DND-41 (cell line): ENCODE data around the gene UFSP2.

Experiments used
- ATAC-seq: fragments of 200-7000 bp; cut with Tn5 transposase; 3 replicates; pipeline ENCODE4 v1.9.1; 2021; ENCODE audit warnings: low read depth; ENCODE audit not compliant: insufficient read depth
- DNase-seq: peaks from one replicate; pipeline ENCODE4 v3.0.0-alpha.2; 2020
- H2AFZ ChIP-seq: 2 replicates; pipeline ENCODE4 v1.6.0; 2012; ENCODE audit warnings: low read depth, low read length
- H3K27ac ChIP-seq: 2 replicates; pipeline ENCODE4 v1.5.1; 2012; ENCODE audit warnings: low read length, inconsistent platforms
- H3K27me3 ChIP-seq: fragments of 200-600 bp; sonication (generic); 2 replicates; pipeline ENCODE4 v1.6.0; 2012; ENCODE audit warnings: low read length, mild to moderate bottlenecking, inconsistent platforms; ENCODE audit not compliant: insufficient read depth, poor library complexity
- H3K36me3 ChIP-seq: 2 replicates; pipeline ENCODE4 v1.5.1; 2012; ENCODE audit warnings: low read length, inconsistent platforms; ENCODE audit not compliant: insufficient read depth
- H3K4me1 ChIP-seq: 2 replicates; pipeline ENCODE4 v1.5.1; 2012; ENCODE audit warnings: mild to moderate bottlenecking, low read length; ENCODE audit not compliant: insufficient read depth
- H3K4me2 ChIP-seq: 2 replicates; pipeline ENCODE4 v1.6.0; 2012; ENCODE audit warnings: mild to moderate bottlenecking, moderate library complexity, low read length, inconsistent platforms; ENCODE audit not compliant: insufficient read depth
- H3K4me3 ChIP-seq, 2 experiments: fragments of 200-600 bp in 1 of 2; shearing (Covaris generic) in 1 of 2; 2 replicates each; pipeline ENCODE4 v1.5.1; 2012 to 2016; ENCODE audit warnings: inconsistent platforms in 2 of 2, low read length in 2 of 2, mild to moderate bottlenecking in 2 of 2, low read depth in 1 of 2, moderate library complexity in 1 of 2
- H3K79me2 ChIP-seq: 2 replicates; pipeline ENCODE4 v1.6.0; 2012; ENCODE audit warnings: low read length, inconsistent platforms; ENCODE audit not compliant: insufficient read depth
- H3K9ac ChIP-seq: 2 replicates; pipeline ENCODE4 v1.6.0; 2012; ENCODE audit warnings: low read depth, mild to moderate bottlenecking, inconsistent platforms, low read length, moderate library complexity
- H3K9me3 ChIP-seq: 2 replicates; pipeline ENCODE4 v1.5.1; 2012; ENCODE audit warnings: low read length, moderate library complexity, mild to moderate bottlenecking, inconsistent platforms; ENCODE audit not compliant: insufficient read depth, severe bottlenecking
- H4K20me1 ChIP-seq: 2 replicates; pipeline ENCODE4 v1.6.0; 2012; ENCODE audit warnings: low read length; ENCODE audit not compliant: insufficient read depth
- CTCF ChIP-seq: IDR thresholded peaks from 2 replicates; pipeline ENCODE4 v1.5.1; 2012; ENCODE audit warnings: borderline replicate concordance, low read length, moderate library complexity, mild to moderate bottlenecking; ENCODE audit not compliant: poor library complexity, severe bottlenecking; ENCODE audit errors: extremely low read depth
- EZH2 ChIP-seq: IDR thresholded peaks from 3 replicates; pipeline ENCODE4 v1.6.1; 2012; ENCODE audit warnings: borderline replicate concordance, low read depth, mild to moderate bottlenecking, moderate library complexity, low read length, inconsistent platforms; ENCODE audit not compliant: severe bottlenecking

UFSP2 gene

GRCh38 chr4:185374027-185374426 is 51.7 kb downstream of the UFSP2 start:
- TF ChIP-seq CTCF (no peak), EZH2 (no peak)
- Histone ChIP-seq H3K27me3 (no peaks in the 10 kb centered on the region), H3K36me3 (no peaks in the 10 kb centered on the region), H3K27ac (no peak overlapping the region), H2AFZ (no peak overlapping the region), H4K20me1 (no peaks in the 10 kb centered on the region), H3K9me3 (no peaks in the 10 kb centered on the region), H3K4me1 (no peaks in the 10 kb centered on the region), H3K4me2 (no peak overlapping the region), H3K9ac (no peak overlapping the region), H3K4me3 (no peak overlapping the region), H3K79me2 (no peaks in the 10 kb centered on the region)
- ATAC-seq (no peak), DNase-seq (no peak)

DNA sequence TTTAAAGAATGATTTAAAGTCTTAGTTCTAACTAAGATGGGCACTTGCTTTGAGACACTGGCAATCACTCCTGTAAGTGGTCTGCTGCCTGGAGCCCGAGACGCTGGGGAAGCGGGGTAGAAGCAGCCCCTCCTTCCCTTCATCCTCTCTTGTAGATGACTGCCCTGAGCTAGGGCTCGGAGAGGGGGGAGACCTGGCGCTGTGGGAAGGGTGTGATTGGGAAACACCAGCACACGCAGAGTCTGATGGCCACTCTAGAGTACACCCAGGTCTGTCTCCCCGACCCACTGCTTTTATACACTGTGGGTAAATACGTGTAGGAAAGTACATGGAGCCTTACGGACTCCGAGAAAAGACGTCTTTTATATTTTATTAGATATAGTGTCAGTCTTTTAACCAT is 54.1 kb downstream of the UFSP2 start:
- Histone ChIP-seq H3K36me3 (no peaks in the 10 kb centered on the region), H2AFZ (no peak overlapping the region), H3K4me2 (no peak overlapping the region), H3K79me2 (no peaks in the 10 kb centered on the region), H3K4me3 (no peak overlapping the region), H3K4me1 (no peaks in the 10 kb centered on the region), H3K27ac (no peak overlapping the region), H3K9ac (no peak overlapping the region), H4K20me1 (no peaks in the 10 kb centered on the region), H3K9me3 (no peaks in the 10 kb centered on the region), H3K27me3 (no peaks in the 10 kb centered on the region)
- ATAC-seq: no peak
- TF ChIP-seq EZH2: no peak
- TF ChIP-seq CTCF: no peak
- DNase-seq: no peak

DNA sequence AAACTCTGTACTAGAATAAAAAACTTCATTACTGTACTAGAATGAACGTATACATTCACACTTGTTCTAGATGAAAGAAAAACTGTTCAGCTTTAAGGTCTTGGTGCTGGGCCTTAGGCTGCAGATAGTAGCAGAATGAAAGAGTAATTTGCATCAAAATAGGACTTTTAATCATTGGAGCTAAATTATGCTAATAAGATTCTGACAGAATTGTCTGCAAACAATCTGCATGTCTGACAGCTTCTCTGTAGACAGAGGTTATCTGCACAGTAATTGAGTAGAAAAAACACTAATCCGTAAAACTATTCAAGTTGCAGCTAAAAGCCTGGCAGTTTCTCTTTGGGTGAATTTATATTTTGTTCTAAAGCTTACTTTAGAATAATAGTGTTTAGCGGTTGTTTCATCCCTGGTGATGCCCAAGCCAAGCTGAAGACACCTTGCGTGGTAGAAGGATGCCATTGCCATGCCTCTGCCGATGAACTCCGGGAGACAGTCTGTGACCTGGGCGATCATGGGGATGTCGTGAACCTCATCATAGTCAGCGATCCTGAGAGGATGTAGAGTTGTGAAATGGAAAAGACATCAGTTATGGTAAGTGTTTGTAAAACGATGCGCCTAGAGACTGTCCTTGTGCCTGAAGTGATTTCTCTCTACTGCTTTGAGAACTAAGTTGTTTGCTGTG is 55.4 kb downstream of the UFSP2 start:
- Histone ChIP-seq H3K9me3 (no peaks in the 10 kb centered on the region), H3K4me2 (no peak overlapping the region), H2AFZ (no peak overlapping the region), H3K9ac (no peak overlapping the region), H4K20me1 (no peaks in the 10 kb centered on the region), H3K4me3 (no peak overlapping the region), H3K36me3 (no peaks in the 10 kb centered on the region), H3K4me1 (no peaks in the 10 kb centered on the region), H3K27ac (no peak overlapping the region), H3K79me2 (no peaks in the 10 kb centered on the region), H3K27me3 (no peaks in the 10 kb centered on the region)
- TF ChIP-seq EZH2 (no peak), CTCF (no peak)
- ATAC-seq: no peak
- DNase-seq: no peak
